ENCODE measurements around the gene ATG2B. TPM values are rescaled to one million over a fixed set of nuclear protein-coding genes. Genes with fewer than 3 reads are reported as not detected.

The ATG2B gene
- total RNA-seq, 4 donors from 2014 or later: 22.2 to 30.3 (median 28.6) TPM

DNA sequence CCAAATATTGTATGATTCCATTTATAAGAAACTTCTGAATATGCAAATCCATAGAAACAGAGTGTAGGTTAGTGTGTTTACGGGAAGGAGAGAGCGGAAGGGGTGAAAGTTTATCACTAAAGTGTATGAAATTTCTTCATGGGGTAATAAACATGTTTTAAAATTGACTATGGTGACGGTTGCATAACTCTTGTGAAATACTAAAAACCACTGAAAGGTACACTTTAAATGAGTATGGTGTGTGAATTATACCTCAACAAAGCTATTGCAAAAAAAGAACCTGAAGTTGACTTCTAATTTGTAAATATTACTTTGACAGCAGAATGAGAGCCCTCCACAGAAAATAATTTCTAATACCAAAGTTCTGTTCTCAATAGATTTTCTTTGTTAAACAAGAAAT, 47.1 kb downstream of the ATG2B start:
- TF ChIP-seq, protein P1, sequence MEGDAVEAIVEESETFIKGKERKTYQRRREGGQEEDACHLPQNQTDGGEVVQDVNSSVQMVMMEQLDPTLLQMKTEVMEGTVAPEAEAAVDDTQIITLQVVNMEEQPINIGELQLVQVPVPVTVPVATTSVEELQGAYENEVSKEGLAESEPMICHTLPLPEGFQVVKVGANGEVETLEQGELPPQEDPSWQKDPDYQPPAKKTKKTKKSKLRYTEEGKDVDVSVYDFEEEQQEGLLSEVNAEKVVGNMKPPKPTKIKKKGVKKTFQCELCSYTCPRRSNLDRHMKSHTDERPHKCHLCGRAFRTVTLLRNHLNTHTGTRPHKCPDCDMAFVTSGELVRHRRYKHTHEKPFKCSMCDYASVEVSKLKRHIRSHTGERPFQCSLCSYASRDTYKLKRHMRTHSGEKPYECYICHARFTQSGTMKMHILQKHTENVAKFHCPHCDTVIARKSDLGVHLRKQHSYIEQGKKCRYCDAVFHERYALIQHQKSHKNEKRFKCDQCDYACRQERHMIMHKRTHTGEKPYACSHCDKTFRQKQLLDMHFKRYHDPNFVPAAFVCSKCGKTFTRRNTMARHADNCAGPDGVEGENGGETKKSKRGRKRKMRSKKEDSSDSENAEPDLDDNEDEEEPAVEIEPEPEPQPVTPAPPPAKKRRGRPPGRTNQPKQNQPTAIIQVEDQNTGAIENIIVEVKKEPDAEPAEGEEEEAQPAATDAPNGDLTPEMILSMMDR (IDR thresholded peaks at IDR 0.05 in 4 of 5, conservative IDR thresholded peaks at IDR 0.05 in 1 of 5): no peak
- no peak for TF ChIP-seq POLR2A (IDR thresholded peaks at IDR 0.05)
- Histone ChIP-seq H3K36me3 (peaks cover 13 to 78% of the 10 kb centered on the region in 2 donors), H3K27ac (no peak overlapping the region), H3K9me3 (no peaks in the 10 kb centered on the region), H3K4me3 (no peak overlapping the region), H3K4me1 (no peaks in the 10 kb centered on the region), H3K27me3 (no peaks in the 10 kb centered on the region)
- ATAC-seq: no peak
- intact Hi-C loops (cut with DNase I; ENCODE audit: low total_unique reads): no loop called here
- in situ Hi-C loops (cut with MboI; ENCODE audit: low sequenced_read_pairs in 4 of 4): loop anchor here in 1 of 4 donors (25.0 kb wide), 1 partner anchor 221 kb away; no protein-coding TSS in a partner anchor
- DNase-seq: no peak

DNA sequence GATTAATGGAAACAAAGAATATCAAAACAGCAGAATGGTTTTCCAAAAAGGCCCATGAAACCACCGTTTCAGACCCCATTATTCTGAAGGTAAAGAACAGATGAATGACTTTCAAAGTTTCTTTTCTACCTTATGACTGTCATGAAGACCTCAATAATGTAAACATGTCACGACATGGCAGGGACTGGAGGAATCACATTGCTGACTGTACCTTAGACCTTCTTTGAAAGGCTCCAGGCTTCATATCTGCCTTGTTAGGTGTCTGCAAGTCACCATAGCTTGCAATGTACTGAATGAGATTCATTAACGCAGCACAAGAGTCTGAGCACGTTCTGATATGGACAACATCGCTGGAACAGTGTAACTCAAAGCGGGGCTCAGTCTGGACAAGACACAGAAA, 52.2 kb downstream of the ATG2B start:
- Histone ChIP-seq H3K4me1 (no peaks in the 10 kb centered on the region), H3K27ac (no peak overlapping the region), H3K36me3 (peaks cover 17 to 90% of the 10 kb centered on the region in 2 donors), H3K27me3 (no peaks in the 10 kb centered on the region), H3K4me3 (no peak overlapping the region), H3K9me3 (no peaks in the 10 kb centered on the region)
- TF ChIP-seq, protein P1 (IDR thresholded peaks at IDR 0.05 in 4 of 5, conservative IDR thresholded peaks at IDR 0.05 in 1 of 5): no peak
- no peak for TF ChIP-seq POLR2A (IDR thresholded peaks at IDR 0.05)
- ATAC-seq (no peak), DNase-seq (no peak)
- in situ Hi-C loops (cut with MboI; ENCODE audit: low sequenced_read_pairs in 4 of 4) (loop anchor here in 1 of 4 donors (25.0 kb wide), 1 partner anchor 226 kb away; no protein-coding TSS in a partner anchor), intact Hi-C loops (cut with DNase I; ENCODE audit: low total_unique reads) (no loop called here)

DNA sequence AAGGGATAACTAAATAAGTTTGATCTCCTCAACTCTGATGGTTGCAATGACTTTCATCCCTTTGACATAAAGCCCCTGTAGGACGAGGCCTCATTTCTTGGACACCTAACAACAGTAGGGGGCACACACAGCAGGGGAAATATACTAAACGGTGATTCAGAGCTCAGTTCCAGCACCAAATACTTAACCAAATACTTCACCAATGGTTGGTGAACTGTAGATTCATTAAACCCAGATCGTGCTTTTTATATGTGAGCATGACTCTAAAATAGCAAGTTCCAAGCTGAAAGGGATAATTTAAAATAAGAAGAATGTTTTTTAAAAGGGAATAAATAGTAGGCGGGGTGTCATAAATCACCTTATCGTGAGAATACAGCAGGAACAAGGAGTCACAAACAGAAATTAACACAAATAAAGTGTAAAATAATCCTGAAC, 53.2 kb downstream of the ATG2B start:
- intact Hi-C loops (cut with DNase I; ENCODE audit: low total_unique reads): no loop called here
- H3K4me1 ChIP-seq: no peaks in the 10 kb centered on the region
- no peak for ATAC-seq
- peaks cover 11 to 87% of the 10 kb centered on the region in 2 donors for H3K36me3 ChIP-seq
- no peak overlapping the region for H3K4me3 ChIP-seq
- in situ Hi-C loops (cut with MboI; ENCODE audit: low sequenced_read_pairs in 4 of 4): loop anchor here in 1 of 4 donors (25.0 kb wide), 1 partner anchor 227 kb away; no protein-coding TSS in a partner anchor
- no peaks in the 10 kb centered on the region for H3K9me3 ChIP-seq
- H3K27ac ChIP-seq: no peak overlapping the region
- TF ChIP-seq, protein P1 (IDR thresholded peaks at IDR 0.05 in 4 of 5, conservative IDR thresholded peaks at IDR 0.05 in 1 of 5): no peak
- no peak for TF ChIP-seq POLR2A (IDR thresholded peaks at IDR 0.05)
- DNase-seq: no peak
- no peaks in the 10 kb centered on the region for H3K27me3 ChIP-seq

DNA sequence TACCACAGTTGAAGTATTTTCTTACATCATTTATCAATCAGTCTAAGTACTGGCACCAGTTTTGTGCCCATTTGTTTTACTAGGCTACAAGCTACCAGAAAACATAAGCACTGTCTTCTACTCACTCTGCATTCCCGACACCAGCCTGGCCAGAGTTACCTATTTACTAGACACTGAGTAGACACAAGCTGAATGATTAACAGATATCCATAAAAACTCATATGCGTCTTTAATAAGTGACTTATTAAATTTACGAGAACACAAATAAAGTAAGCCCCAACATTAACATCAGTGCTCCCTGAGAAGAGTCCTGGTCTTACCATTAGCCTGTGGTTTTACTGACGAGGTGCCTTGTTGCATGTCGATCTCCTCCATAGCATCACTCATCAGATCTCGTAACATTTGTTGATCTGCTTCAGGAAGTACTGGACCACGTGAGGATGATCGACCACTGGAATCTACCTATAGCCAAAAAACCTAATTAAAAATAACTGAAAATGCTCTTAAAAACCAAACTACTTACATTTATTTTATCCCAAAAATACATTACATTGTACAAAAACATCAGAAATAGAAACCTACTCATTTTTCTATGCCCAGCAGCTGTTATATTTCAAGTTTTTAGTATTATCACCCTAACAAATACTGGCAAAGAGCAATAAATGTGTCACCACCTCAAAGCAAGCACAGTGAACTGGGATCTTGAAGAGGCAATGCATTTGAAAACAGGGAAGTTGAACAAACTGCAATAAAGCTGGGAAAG, 53.8 kb downstream of the ATG2B start:
- H3K4me3 ChIP-seq: no peak overlapping the region
- no peak for TF ChIP-seq POLR2A (IDR thresholded peaks at IDR 0.05)
- TF ChIP-seq, protein P1 (IDR thresholded peaks at IDR 0.05 in 4 of 5, conservative IDR thresholded peaks at IDR 0.05 in 1 of 5): no peak
- H3K27ac ChIP-seq: no peak overlapping the region
- in situ Hi-C loops (cut with MboI; ENCODE audit: low sequenced_read_pairs in 4 of 4): loop anchor here in 1 of 4 donors (25.0 kb wide), 1 partner anchor 228 kb away; no protein-coding TSS in a partner anchor
- H3K4me1 ChIP-seq: no peaks in the 10 kb centered on the region
- H3K27me3 ChIP-seq: no peaks in the 10 kb centered on the region
- peaks cover 6 to 85% of the 10 kb centered on the region in 2 donors for H3K36me3 ChIP-seq
- no peaks in the 10 kb centered on the region for H3K9me3 ChIP-seq
- intact Hi-C loops (cut with DNase I; ENCODE audit: low total_unique reads): no loop called here
- no peak for DNase-seq
- ATAC-seq: no peak

All from gastrocnemius medialis (tissue), 4 donors.